ENCODE measurements around the gene CMTM4. TPM values are rescaled to one million over a fixed set of nuclear protein-coding genes. Genes with fewer than 3 reads are reported as not detected.

Gene CMTM4
- polyA plus RNA-seq, 1 of the 3 experiments (the other 2 are of a cell fraction), result 21.7 TPM

DNA sequence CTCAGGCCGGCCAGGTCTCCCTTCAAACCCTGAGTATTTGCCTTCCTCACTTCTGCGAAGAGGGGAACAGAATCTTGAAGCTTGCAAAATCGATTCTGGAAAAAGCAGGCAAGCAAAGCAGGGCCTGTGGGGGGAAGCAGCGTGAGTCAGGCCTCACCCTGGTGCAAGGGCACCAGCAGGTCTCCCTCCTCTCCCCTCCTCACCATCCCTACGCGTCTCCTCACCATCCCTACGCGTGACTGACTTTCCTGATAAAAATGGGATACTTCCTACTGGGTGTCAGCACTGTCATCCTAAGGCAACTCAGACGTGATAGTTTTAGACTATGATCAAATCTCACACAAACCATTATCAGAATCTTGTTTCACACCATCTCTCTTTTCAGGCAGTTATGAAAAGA, 80.0 kb downstream of the CMTM4 start:
- H3K27ac ChIP-seq (ENCODE audit: low read depth in 2 of 2, low read length in 1 of 2), result peak overlapping the region; percentile 39 to 84; a peak in 2 of 4 replicates
- POLR2A ChIA-PET, result no interaction called here
- peaks cover 3 to 44% of the 10 kb centered on the region in 2 experiments for H3K36me3 ChIP-seq (replicated peaks in 1 of 2; ENCODE audit: control insufficient read depth in 1 of 2, insufficient read depth in 2 of 2, low read length in 1 of 2)
- no peaks in the 10 kb centered on the region for H3K27me3 ChIP-seq (ENCODE audit: insufficient read depth)
- TF ChIP-seq, protein P1, sequence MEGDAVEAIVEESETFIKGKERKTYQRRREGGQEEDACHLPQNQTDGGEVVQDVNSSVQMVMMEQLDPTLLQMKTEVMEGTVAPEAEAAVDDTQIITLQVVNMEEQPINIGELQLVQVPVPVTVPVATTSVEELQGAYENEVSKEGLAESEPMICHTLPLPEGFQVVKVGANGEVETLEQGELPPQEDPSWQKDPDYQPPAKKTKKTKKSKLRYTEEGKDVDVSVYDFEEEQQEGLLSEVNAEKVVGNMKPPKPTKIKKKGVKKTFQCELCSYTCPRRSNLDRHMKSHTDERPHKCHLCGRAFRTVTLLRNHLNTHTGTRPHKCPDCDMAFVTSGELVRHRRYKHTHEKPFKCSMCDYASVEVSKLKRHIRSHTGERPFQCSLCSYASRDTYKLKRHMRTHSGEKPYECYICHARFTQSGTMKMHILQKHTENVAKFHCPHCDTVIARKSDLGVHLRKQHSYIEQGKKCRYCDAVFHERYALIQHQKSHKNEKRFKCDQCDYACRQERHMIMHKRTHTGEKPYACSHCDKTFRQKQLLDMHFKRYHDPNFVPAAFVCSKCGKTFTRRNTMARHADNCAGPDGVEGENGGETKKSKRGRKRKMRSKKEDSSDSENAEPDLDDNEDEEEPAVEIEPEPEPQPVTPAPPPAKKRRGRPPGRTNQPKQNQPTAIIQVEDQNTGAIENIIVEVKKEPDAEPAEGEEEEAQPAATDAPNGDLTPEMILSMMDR (IDR thresholded peaks at IDR 0.05), result no peak
- TF ChIP-seq FOXJ3 (CRISPR knock-in tag; IDR thresholded peaks at IDR 0.05) (no peak), EZH2phosphoT487 (IDR thresholded peaks at IDR 0.05; ENCODE audit: borderline replicate concordance, low read depth) (no peak), GATA2 (CRISPR knock-in tag; IDR thresholded peaks at IDR 0.05) (no peak), JUND (IDR thresholded peaks at IDR 0.05) (no peak), MXI1 (IDR thresholded peaks at IDR 0.05; ENCODE audit: low read depth, low read length) (no peak), YY1 (IDR thresholded peaks at IDR 0.05; ENCODE audit: low read depth) (no peak), SMC3 (IDR thresholded peaks at IDR 0.05; ENCODE audit: low read depth, low read length) (no peak), NRF1 (IDR thresholded peaks at IDR 0.05; ENCODE audit: low read depth, low read length) (no peak), ELF1 (IDR thresholded peaks at IDR 0.05) (no peak), SIN3A (IDR thresholded peaks at IDR 0.05; ENCODE audit: borderline replicate concordance, low read depth, low read length) (no peak), RFX5 (IDR thresholded peaks at IDR 0.05; ENCODE audit: low read length) (no peak)
- TF ChIP-seq, protein P2, sequence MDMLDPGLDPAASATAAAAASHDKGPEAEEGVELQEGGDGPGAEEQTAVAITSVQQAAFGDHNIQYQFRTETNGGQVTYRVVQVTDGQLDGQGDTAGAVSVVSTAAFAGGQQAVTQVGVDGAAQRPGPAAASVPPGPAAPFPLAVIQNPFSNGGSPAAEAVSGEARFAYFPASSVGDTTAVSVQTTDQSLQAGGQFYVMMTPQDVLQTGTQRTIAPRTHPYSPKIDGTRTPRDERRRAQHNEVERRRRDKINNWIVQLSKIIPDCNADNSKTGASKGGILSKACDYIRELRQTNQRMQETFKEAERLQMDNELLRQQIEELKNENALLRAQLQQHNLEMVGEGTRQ (IDR thresholded peaks at IDR 0.05; ENCODE audit: borderline replicate concordance, low read depth, low read length), result no peak
- TF ChIP-seq, protein P3, sequence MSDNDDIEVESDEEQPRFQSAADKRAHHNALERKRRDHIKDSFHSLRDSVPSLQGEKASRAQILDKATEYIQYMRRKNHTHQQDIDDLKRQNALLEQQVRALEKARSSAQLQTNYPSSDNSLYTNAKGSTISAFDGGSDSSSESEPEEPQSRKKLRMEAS (IDR thresholded peaks at IDR 0.05; ENCODE audit: low read depth), result no peak
- TF ChIP-seq, protein P4, sequence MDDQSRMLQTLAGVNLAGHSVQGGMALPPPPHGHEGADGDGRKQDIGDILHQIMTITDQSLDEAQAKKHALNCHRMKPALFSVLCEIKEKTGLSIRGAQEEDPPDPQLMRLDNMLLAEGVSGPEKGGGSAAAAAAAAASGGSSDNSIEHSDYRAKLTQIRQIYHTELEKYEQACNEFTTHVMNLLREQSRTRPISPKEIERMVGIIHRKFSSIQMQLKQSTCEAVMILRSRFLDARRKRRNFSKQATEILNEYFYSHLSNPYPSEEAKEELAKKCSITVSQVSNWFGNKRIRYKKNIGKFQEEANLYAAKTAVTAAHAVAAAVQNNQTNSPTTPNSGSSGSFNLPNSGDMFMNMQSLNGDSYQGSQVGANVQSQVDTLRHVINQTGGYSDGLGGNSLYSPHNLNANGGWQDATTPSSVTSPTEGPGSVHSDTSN (IDR thresholded peaks at IDR 0.05), result no peak
- TF ChIP-seq, protein P5, sequence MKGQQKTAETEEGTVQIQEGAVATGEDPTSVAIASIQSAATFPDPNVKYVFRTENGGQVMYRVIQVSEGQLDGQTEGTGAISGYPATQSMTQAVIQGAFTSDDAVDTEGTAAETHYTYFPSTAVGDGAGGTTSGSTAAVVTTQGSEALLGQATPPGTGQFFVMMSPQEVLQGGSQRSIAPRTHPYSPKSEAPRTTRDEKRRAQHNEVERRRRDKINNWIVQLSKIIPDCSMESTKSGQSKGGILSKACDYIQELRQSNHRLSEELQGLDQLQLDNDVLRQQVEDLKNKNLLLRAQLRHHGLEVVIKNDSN (IDR thresholded peaks at IDR 0.05; ENCODE audit: borderline replicate concordance, low read depth), result no peak
- H3K4me1 ChIP-seq (ENCODE audit: control insufficient read depth in 1 of 2, insufficient read depth in 2 of 2, low read depth in 1 of 2, low read length in 1 of 2), result peaks cover 18 to 41% of the 10 kb centered on the region in 2 experiments
- no peak overlapping the region for H2AFZ ChIP-seq (ENCODE audit: low read depth)
- CTCF ChIA-PET, result interaction anchor here (5.1 kb wide), 1 partner anchor 8 kb away, joined by 44 read pairs; no protein-coding TSS in a partner anchor
- WGBS (ENCODE audit: low lambda C conversion rate), result 88% methylated on average over 9 of the region's 9 CpGs
- peaks cover 30% of the 10 kb centered on the region for H3F3A ChIP-seq (replicated peaks; ENCODE audit: insufficient read depth)
- H3K4me3 ChIP-seq (ENCODE audit: low read depth in 2 of 2, low read length in 1 of 2), result no peak overlapping the region
- DNase-seq, result no peak
- H3K9me3 ChIP-seq, result no peaks in the 10 kb centered on the region
- no peak overlapping the region for H3K9ac ChIP-seq
- no peaks in the 10 kb centered on the region for H4K20me1 ChIP-seq (ENCODE audit: insufficient read depth)
- no peaks in the 10 kb centered on the region for H3K9me2 ChIP-seq
- no peaks in the 10 kb centered on the region for H3K79me2 ChIP-seq (ENCODE audit: insufficient read depth)
- H3K4me2 ChIP-seq, result no peak overlapping the region
